PC-9 (cell line): ENCODE results near the gene P4HA1. TPM values are rescaled to one million over a fixed set of nuclear protein-coding genes. Genes with fewer than 3 reads are reported as not detected.

Experiments
- BruUV-seq: library from RNA; stranded (reverse); fragments of 400-500 nt; replicated peaks from 2 replicates; lab custom pipeline; 2021; lab: Mats Ljungman, UMichigan
- CTCF ChIA-PET: fragments of 300-600 bp; sonication (Branson Sonifier 250); formaldehyde crosslinking; loops from one replicate; lab custom pipeline; 2022; ENCODE audit warnings: antibody characterized with exemption; lab: Charles Lee
- POLR2A ChIA-PET: fragments of 300-600 bp; sonication (Branson Sonifier 250); formaldehyde crosslinking; loops from one replicate; lab custom pipeline; 2022; ENCODE audit warnings: antibody characterized with exemption; ENCODE audit not compliant: unreplicated experiment; lab: Charles Lee
- DNase-seq, 2 experiments: peaks; one replicate each; pipeline versions ENCODE4 v3.0.0 to v3.0.0-alpha.2; 2015 to 2022; ENCODE audit warnings: mixed read lengths in 1 of 2
- H2AFZ ChIP-seq: fragments of 200-600 bp; sonication (generic); 2 replicates; pipeline ENCODE4 v1.8.1; 2017; ENCODE audit warnings: antibody characterized with exemption
- H3F3A ChIP-seq: fragments of 200-600 bp; sonication (generic); 2 replicates; pipeline ENCODE4 v1.8.1; 2017; ENCODE audit warnings: antibody characterized with exemption, mild to moderate bottlenecking, low read depth; ENCODE audit not compliant: insufficient read depth
- H3K27ac ChIP-seq: fragments of 200-600 bp; sonication (generic); 2 replicates; pipeline ENCODE4 v1.6.1; 2016; ENCODE audit warnings: mixed run types
- H3K27me3 ChIP-seq: fragments of 200-600 bp; sonication (generic); 2 replicates; pipeline ENCODE4 v1.6.1; 2016; ENCODE audit warnings: low read depth, mixed run types; ENCODE audit not compliant: insufficient read depth
- H3K36me3 ChIP-seq: fragments of 200-600 bp; sonication (generic); 2 replicates; pipeline ENCODE4 v1.6.1; 2016; ENCODE audit warnings: low read depth, mixed run types
- H3K4me1 ChIP-seq: fragments of 200-600 bp; sonication (generic); replicated peaks from 2 replicates; pipeline ENCODE4 v1.6.1; 2016; ENCODE audit warnings: mixed run types; ENCODE audit not compliant: insufficient read depth
- H3K4me2 ChIP-seq: fragments of 200-600 bp; sonication (generic); 2 replicates; pipeline ENCODE4 v1.6.1; 2017; ENCODE audit warnings: mixed run types
- H3K4me3 ChIP-seq: fragments of 200-600 bp; sonication (generic); 2 replicates; pipeline ENCODE4 v1.6.1; 2016; ENCODE audit warnings: mixed run types
- H3K79me2 ChIP-seq: fragments of 200-600 bp; sonication (generic); 2 replicates; pipeline ENCODE4 v1.6.1; 2017; ENCODE audit warnings: low read depth, mixed run types
- H3K9me2 ChIP-seq: fragments of 200-600 bp; sonication (generic); 2 replicates; pipeline ENCODE4 v1.8.1; 2017; ENCODE audit warnings: mild to moderate bottlenecking; ENCODE audit not compliant: insufficient read depth
- H3K9me3 ChIP-seq: fragments of 200-600 bp; sonication (generic); 2 replicates; pipeline ENCODE4 v1.8.1; 2016; ENCODE audit warnings: low read depth; ENCODE audit not compliant: insufficient read depth
- H4K20me1 ChIP-seq: fragments of 200-600 bp; sonication (generic); 2 replicates; pipeline ENCODE4 v1.8.1; 2017; ENCODE audit not compliant: insufficient read depth
- EZH2 ChIP-seq: fragments of 200-600 bp; sonication (generic); IDR thresholded peaks from 2 replicates; pipeline ENCODE4 v1.8.0; 2017; ENCODE audit warnings: antibody characterized with exemption, low read depth
- intact Hi-C: fragments of 100-400 bp; cut with micrococcal nuclease; formaldehyde crosslinking; loops from one replicate; pipeline ENCODE4 v1.10.0; 2022; ENCODE audit not compliant: unreplicated experiment
- total RNA-seq: library from RNA; stranded (reverse); gene quantifications from 2 replicates; pipeline ENCODE4 v1.2.3, GENCODE V29; 2021
- TF ChIP-seq, protein P1 (sequence below): fragments of 200-600 bp; sonication (generic); conservative IDR thresholded peaks from 2 replicates; pipeline ENCODE4 v1.6.1; 2017; ENCODE audit warnings: mixed run types, antibody characterized with exemption, mild to moderate bottlenecking, moderate library complexity

Gene P4HA1
- total RNA-seq, 1 experiment from 2014 or later: 25.5 TPM

DNA sequence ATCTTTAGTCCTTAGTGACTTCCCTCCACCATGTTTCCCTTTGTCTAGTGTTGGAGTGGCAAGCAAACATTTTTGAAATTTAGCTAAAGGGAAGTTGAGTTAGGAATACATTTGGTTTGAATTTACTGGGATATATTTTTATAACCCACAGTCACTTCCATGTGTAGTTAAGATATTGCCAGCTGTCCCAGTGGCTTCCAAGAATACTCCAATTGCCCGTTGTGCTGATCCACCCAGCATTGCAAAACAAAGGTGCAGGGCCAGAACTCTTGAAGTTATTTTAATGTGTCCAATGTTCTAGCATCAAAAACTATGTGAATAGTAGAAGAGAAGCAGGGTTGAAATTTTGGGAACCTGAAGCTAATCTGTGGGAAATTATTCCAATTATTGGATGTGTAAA lies 2.5 kb upstream of the P4HA1 start:
- POLR2A ChIA-PET: no interaction called here
- no peak overlapping the region for H3K27ac ChIP-seq
- no peaks in the 10 kb centered on the region for H3K27me3 ChIP-seq
- H3K79me2 ChIP-seq: peaks cover 22% of the 10 kb centered on the region
- no peaks in the 10 kb centered on the region for H3K36me3 ChIP-seq
- no peaks in the 10 kb centered on the region for H3K9me2 ChIP-seq
- TF ChIP-seq, protein P1, sequence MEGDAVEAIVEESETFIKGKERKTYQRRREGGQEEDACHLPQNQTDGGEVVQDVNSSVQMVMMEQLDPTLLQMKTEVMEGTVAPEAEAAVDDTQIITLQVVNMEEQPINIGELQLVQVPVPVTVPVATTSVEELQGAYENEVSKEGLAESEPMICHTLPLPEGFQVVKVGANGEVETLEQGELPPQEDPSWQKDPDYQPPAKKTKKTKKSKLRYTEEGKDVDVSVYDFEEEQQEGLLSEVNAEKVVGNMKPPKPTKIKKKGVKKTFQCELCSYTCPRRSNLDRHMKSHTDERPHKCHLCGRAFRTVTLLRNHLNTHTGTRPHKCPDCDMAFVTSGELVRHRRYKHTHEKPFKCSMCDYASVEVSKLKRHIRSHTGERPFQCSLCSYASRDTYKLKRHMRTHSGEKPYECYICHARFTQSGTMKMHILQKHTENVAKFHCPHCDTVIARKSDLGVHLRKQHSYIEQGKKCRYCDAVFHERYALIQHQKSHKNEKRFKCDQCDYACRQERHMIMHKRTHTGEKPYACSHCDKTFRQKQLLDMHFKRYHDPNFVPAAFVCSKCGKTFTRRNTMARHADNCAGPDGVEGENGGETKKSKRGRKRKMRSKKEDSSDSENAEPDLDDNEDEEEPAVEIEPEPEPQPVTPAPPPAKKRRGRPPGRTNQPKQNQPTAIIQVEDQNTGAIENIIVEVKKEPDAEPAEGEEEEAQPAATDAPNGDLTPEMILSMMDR: no peak
- TF ChIP-seq EZH2: no peak
- H3F3A ChIP-seq: peaks cover 29% of the 10 kb centered on the region
- no peak for DNase-seq
- H3K9me3 ChIP-seq: no peaks in the 10 kb centered on the region
- CTCF ChIA-PET: no interaction called here
- intact Hi-C loops: no loop called here
- H3K4me2 ChIP-seq: no peak overlapping the region
- H3K4me3 ChIP-seq: no peak overlapping the region
- no peaks in the 10 kb centered on the region for H4K20me1 ChIP-seq
- H3K4me1 ChIP-seq: peaks cover 14% of the 10 kb centered on the region
- BruUV-seq: no TSS peak
- no peak overlapping the region for H2AFZ ChIP-seq

DNA sequence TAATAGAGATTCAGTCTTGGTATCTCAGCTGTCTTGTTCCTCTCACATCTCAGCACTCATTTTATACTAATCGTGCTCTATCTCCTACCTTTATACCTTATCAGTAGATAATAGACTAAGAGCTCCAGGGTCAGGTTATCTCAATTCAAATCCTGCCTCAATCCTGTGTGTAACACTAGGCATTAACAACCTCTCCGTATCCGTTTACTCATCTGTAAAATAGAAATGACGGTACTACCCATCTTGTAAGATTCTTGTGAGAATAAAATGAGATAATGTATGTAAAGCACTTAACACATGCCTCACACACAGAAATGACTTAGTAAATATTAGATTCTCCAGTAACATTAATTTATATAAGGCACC lies 622 bp upstream of the P4HA1 start:
- intact Hi-C loops: loop anchor here (2.0 kb wide), 1 partner anchor 14 kb away; the partner anchor contains the start of gene NUDT13
- POLR2A ChIA-PET: interaction anchor here (0.5 to 1.7 kb wide), 13 partner anchors 14 to 1027 kb away, joined by 3 to 30 read pairs (median 3); no protein-coding TSS in a partner anchor

GRCh38 chr10:73096041-73096448 lies 621 bp downstream of the P4HA1 start:
- Histone ChIP-seq H3K4me2 (peak overlapping the region; percentile 88), H3K79me2 (peaks cover 45% of the 10 kb centered on the region), H3K4me1 (peaks cover 18% of the 10 kb centered on the region), H3K4me3 (peak overlapping the region; percentile 93), H3K36me3 (no peaks in the 10 kb centered on the region), H3K27ac (peak overlapping the region; percentile 65), H3K9me2 (no peaks in the 10 kb centered on the region), H2AFZ (peak overlapping the region; percentile 90), H3K9me3 (no peaks in the 10 kb centered on the region), H3K27me3 (no peaks in the 10 kb centered on the region), H4K20me1 (no peaks in the 10 kb centered on the region), H3F3A (peaks cover 32% of the 10 kb centered on the region)
- intact Hi-C loops: loop anchor here (1.0 to 2.0 kb wide), 2 partner anchors 15 to 63 kb away; partner anchors contain the start of gene NUDT13
- no TSS peak for BruUV-seq
- DNase-seq: peak; percentile 70 to 71
- no peak for TF ChIP-seq EZH2
- TF ChIP-seq, protein P1: no peak
- ChIA-PET POLR2A (interaction anchor here (0.6 to 1.7 kb wide), 5 partner anchors 13 to 364 kb away, joined by 3 to 30 read pairs (median 4); no protein-coding TSS in a partner anchor), CTCF (interaction anchor here (0.6 to 2.0 kb wide), 7 partner anchors 13 to 743 kb away, joined by 3 to 16 read pairs (median 4); partner anchors contain the start of gene NUDT13)

More for the DNA sequence above, 622 bp upstream of the P4HA1 start:
- Histone ChIP-seq H2AFZ (peak overlapping the region; percentile 90), H3F3A (peaks cover 29% of the 10 kb centered on the region), H3K9me2 (no peaks in the 10 kb centered on the region), H3K27me3 (no peaks in the 10 kb centered on the region), H3K4me3 (peak overlapping the region; percentile 93), H4K20me1 (no peaks in the 10 kb centered on the region), H3K79me2 (peaks cover 35% of the 10 kb centered on the region), H3K4me2 (peak overlapping the region; percentile 88), H3K4me1 (peaks cover 18% of the 10 kb centered on the region), H3K9me3 (no peaks in the 10 kb centered on the region), H3K27ac (peak overlapping the region; percentile 65), H3K36me3 (no peaks in the 10 kb centered on the region)
- CTCF ChIA-PET: interaction anchor here (0.6 to 2.0 kb wide), 5 partner anchors 13 to 714 kb away, joined by 4 to 14 read pairs (median 6); partner anchors contain the start of gene NUDT13
- TF ChIP-seq, protein P1: no peak
- TF ChIP-seq EZH2: no peak
- BruUV-seq: TSS peak; percentile 79
- no peak for DNase-seq
